Measurements from ENCODE around the gene IQCC.

The IQCC gene

GRCh38 chr1:32195531-32195930 is 9.9 kb upstream of the IQCC start:
- DNase-seq, result no peak

DNA sequence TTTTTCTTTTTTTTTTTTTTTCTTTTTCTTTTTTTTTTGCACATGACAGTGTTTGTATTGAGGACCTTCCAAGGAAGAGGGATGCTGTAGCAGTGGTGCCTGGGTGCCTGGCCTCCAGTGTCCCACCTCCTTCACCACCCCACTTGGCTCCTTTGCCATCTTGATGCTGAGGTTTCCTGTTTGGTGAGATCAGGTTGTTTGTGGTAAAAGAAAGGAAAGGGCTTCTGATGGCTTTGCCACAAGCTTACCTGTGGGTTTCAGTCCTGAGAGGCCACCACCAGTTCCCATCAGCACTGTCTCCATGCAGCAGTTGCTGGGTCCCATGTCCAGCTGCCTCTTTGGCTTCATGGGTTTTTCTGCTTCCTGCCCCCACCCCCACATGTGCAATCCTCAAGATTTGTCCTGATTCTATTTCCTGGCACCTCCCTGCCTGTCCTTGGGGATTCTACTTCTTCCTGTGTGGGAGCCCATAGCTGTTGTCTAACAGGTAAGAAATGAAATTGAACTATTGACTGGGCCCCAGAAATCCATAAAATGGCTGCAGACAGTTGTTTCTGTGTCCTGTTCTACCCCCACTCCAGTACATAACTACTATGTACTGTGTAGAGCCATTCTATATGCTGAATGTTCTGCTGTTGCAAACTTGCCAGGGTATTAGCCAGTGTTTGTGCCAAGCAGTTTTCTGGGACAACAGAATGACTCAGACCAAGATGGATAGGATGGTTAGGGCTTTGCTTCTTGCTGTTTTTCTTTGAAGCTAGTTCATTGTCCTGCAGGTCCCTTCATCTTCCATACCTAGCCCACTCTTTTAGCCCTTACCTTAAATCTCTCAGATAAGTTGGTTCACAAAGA is 9.3 kb upstream of the IQCC start:
- DNase-seq, result no peak

GRCh38 chr1:32197074-32197473 is 8.4 kb upstream of the IQCC start:
- DNase-seq, result no peak

DNA sequence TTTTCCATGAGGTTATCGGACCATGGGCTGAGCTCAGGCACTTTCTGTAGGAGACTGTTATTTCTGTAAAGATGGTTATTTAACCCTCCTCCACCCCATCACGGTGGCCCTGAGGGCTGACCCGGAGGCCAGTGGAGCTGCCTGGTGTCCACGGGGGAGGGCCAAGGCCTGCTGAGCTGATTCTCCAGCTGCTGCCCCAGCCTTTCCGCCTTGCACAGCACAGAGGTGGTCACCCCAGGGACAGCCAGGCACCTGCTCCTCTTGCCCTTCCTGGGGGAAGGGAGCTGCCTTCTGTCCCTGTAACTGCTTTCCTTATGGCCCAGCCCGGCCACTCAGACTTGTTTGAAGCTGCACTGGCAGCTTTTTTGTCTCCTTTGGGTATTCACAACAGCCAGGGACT is 7.6 kb upstream of the IQCC start:
- DNase-seq, result no peak

DNA sequence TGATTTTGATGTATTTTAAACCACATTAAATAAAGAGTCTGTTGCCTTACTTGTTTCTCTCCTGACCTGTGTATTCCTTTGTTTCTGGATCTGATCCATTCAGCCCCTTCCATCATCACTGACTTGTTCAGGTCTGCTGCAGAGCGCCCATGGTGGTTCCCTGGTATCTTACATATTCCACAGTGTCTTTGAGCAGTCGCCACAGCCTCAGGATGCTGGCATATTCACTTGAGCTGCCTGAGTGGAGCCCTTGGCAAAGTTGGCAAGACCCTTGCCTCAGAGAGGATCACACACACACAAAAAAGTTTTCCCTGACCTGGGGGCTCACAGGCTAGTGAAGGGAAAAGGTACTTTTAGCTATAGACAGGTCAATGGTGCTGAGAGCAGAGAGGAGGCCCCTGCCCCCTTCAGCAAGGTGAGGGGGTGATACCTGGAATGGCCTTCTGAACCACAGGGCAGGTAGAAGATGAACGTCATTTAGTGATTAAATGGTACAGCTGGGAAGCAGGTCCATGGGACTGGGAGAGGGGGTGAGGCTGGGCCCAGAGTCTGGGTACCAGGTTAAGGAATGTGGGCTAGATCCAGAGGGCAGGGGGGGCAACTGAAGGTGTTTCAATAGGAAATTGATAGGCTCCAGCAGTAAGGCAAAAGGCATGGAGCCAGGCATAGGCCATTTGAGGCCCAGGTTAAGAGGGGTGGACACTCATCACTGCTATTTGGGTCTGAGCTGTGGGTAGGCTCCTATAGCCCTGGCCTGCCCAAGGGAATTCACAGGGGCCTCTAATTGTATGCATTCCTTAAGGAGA is 7.0 kb upstream of the IQCC start:
- DNase-seq, result no peak

- DNase-seq, result no peak
These were observed 6.3 kb upstream of the IQCC start for GRCh38 chr1:32199043-32199716.

- peak in 29 of 51 donors; percentile 3 to 61 (median 30) for DNase-seq
These were observed 5.8 kb upstream of the IQCC start for GRCh38 chr1:32199717-32200072.

DNA sequence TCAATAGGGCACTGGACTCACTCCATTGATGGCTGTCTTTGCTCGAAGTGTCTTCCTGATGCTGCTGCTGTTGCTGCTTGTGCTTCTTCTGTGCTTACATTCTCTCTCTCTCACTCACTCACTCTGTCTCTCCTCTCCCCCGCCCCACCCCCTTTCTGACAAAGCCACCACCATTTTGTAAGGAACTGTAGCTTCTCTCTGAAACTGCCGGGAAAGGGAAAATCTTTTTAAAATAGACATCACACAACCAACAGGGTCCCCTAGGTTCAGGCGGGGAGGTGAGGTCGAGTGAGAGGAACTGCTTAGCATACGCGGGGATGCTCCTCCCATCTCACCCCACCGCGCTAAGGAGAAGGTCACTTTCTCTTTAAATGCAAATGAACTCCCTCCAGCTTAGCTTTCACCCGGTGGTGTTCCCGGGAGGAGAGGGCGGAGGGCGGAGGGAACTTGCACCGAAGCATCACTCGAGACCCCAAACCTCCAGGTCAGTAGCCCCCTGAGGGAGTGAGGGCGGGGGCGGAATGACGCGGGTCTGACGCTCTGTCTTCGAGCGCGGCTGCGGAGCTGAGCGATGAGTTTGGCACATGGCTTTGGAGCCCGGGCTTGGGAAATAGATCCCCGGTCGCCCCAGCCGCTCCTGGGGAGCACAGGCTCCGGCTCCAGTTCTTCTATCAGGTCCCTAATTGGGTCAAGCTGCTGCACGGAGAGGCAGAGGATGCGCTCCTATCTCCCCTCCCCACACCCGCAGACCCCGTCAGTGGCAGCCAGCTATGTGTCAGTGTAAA is 5.1 kb upstream of the IQCC start, which contains the start of gene CCDC28B:
TSS of gene CCDC28B (plus strand) at position 370 of the 785 bp plus-strand sequence. CDS start 1,341 bp downstream, outside the sequence.
- DNase-seq, result peak in 46 of 51 donors; percentile 22 to 83 (median 48)

GRCh38 chr1:32201011-32201855 is 4.2 kb upstream of the IQCC start:
- peak in 40 of 51 donors; percentile 12 to 74 (median 46) for DNase-seq

- DNase-seq, result peak in 2 of 51 donors; percentile 44 to 45
These were observed 519 bp upstream of the IQCC start for GRCh38 chr1:32204943-32205361.

DNA sequence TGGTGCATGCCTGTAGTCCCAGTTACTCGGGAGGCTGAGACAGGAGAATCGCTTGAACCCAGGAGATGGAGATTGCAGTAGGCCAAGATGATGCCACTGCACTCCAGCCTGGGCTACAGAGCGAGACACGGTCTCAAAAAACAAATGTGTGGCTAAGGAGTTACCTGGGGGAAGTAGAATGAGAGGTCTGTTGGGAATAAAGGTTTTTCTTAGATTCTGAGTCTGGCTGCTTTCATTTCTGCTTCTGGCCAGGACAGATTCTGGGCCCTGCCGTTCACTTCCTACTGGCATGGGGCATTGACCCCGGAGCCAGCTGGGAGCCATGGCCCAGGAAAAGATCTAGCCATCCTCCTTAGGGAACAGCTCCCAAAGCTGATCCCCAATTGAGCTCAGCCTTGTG is 3.0 kb downstream of the IQCC start:
- no peak for DNase-seq

DNA sequence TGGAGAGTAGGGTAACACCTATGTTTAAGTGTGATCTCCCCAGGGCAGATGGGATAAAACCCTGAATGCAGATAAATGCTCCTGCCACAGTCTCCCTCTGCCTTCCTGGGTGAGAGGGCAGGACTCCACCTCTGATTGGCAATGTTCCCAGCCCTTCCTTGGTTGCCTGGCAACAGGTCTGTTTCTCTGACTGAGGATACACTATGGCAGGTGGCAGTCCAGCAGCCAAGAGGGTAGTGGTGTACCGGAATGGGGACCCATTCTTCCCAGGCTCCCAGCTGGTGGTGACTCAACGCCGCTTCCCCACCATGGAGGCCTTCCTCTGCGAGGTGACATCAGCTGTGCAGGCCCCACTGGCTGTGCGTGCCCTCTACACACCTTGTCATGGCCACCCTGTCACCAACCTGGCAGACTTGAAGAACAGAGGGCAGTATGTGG is 3.4 kb downstream of the IQCC start, which contains the start of gene DCDC2B:
TSS of gene DCDC2B (plus strand) at position 199 of the 438 bp plus-strand sequence. CDS start at position 204, 5 bp downstream.
- DNase-seq, result peak in 7 of 51 donors; percentile 1 to 27 (median 5)

DNA sequence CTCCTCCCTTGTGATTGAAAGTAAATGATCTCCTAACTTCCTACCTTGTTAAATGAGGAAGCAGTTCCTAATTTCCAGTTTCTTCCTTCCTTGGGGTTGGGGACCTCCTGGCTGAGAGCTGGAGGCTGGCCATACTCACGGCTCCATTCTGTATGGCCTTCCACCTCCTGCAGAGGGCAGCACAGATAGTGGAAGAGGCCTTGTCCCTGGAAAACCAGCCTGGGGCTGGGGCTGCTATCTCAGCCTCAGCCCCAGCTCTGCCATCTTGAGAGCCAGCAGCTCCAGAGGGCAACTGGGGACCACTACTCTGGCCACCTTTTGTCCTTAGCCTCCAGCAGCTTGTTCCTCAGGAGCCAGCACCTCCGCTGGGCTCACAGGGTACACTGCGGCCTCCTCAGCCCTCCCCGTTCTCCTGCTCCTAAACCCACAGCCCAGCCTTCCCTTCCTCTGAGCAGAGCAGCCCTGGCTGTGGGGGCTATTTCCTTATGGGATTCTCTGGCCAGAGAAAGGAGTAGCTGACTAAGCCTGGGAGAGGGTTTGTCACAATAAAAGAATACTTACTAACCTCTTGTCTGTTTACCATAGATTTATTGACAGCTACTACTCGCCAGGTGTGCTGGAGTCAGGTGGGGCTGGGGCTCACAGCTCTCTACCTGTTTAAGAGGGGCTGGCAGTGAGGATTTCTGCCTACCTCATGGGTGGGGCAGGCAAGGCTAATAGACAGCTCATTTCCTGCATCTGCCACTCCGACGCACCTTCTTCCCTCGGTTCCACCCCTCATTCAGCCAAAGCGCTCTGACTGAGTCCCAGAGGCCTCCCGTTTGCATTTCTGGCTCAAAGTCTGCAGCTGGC is 10.4 kb downstream of the IQCC start:
- peak in 32 of 51 donors; percentile 1 to 62 (median 30) for DNase-seq

DNA sequence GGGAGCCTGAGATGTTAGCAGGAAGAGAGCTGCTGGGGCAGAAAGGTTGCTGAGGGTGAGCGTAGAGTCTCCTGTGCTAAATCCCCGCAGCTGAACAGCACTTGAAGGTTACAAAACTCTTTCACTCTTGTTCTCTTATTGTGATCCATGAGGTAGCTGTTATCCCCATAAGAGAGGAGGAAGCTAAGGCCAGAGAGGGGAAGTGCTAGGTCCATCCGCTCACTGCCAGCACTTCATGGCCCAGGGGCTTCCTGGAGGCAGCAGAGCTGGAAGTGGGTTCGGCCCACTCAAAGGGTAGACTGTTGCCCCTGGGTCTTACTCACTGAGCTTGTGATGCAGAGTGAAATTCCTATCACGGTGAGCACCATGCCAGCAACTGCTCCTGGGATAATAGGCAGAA is 11.1 kb downstream of the IQCC start:
- DNase-seq, result no peak

GRCh38 chr1:32219022-32219421 is 13.6 kb downstream of the IQCC start:
- DNase-seq, result no peak

DNA sequence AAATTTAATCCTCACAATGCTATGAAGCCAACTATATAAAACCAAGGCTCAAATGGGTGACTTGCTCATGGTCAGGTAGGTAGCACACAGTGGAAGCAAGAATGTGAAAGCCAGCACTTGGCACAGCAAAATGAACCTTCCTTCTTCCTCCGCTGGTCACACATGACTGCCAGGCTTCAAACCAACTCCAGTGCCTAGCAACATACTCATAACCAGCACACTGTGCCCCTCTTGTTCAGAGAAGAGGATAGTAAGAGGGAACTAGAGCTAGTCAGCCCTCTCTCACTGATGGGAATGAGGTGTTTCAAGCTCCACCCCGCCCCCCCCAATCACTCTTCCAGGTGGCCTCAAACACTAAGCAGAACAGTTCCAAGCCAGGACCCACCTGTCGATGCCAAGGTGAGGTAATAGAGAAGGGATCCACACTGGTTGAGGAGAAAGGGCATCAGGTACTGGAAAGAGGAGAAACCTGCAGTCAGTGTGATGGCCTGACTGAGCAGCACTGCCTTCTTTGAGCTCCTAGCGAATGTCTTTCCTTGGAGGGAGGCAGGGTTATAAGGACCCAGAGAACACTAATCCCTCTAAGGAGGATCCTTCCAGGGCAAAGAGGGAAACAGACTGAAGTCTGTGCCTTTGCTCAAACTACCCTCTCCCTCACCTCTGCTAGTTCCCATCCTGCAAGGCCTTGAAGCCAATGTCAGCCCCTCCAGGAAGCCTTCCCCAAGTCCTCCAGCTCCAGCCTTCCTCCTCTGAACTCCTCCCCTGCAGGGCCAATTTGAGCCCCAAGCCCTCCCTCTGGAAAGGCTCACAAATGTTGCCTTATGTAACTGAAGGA is 15.5 kb downstream of the IQCC start:
- no peak for DNase-seq

GRCh38 chr1:32221581-32221979 is 16.1 kb downstream of the IQCC start:
- peak in 1 of 51 donors; percentile 39 for DNase-seq

Measured in hypothalamus (tissue), 51 donors.